Type B pancreatic cell (in vitro differentiated cells): Measurements from ENCODE around the gene MAN1A2. TPM values are rescaled to one million over a fixed set of nuclear protein-coding genes. Genes with fewer than 3 reads are reported as not detected.

Experiments used
- DNase-seq: peaks from one replicate; pipeline ENCODE4 v3.0.0; 2021; ENCODE audit warnings: mixed read lengths; ENCODE audit not compliant: unreplicated experiment; ENCODE audit errors: extremely low spot score
- H3K27ac Mint-ChIP-seq: 2 replicates; pipeline ENCODE4 v1.8.0; 2021; ENCODE audit warnings: mild to moderate bottlenecking, mixed read lengths
- H3K27me3 Mint-ChIP-seq: 2 replicates; pipeline ENCODE4 v1.8.0; 2021; ENCODE audit warnings: mixed read lengths
- H3K36me3 Mint-ChIP-seq: 2 replicates; pipeline ENCODE4 v1.8.0; 2021; ENCODE audit warnings: mixed read lengths
- H3K4me1 Mint-ChIP-seq: one replicate; pipeline ENCODE4 v1.8.0; 2021; ENCODE audit warnings: mixed read lengths; ENCODE audit not compliant: unreplicated experiment
- H3K4me3 Mint-ChIP-seq: 2 replicates; pipeline ENCODE4 v1.8.0; 2021; ENCODE audit warnings: mild to moderate bottlenecking, mixed read lengths
- H3K9me3 Mint-ChIP-seq: 2 replicates; pipeline ENCODE4 v1.8.0; 2021; ENCODE audit warnings: mixed read lengths
- total RNA-seq: library from RNA; stranded (reverse); gene quantifications from 2 replicates; pipeline ENCODE4 v1.2.1, GENCODE V29; 2021; ENCODE audit warnings: low replicate concordance
- TF ChIP-seq, protein P1 (sequence below): fragments of 200-600 bp; sonication (generic); conservative IDR thresholded peaks from 2 replicates; pipeline ENCODE4 v1.5.0; 2021; ENCODE audit warnings: antibody characterized with exemption, mild to moderate bottlenecking

The MAN1A2 gene
- total RNA-seq, 1 donor from 2014 or later = 56.1 TPM

- H3K27me3 Mint-ChIP-seq = no peaks in the 10 kb centered on the region
- no peaks in the 10 kb centered on the region for H3K9me3 Mint-ChIP-seq
- no peaks in the 10 kb centered on the region for H3K36me3 Mint-ChIP-seq
- TF ChIP-seq, protein P1, sequence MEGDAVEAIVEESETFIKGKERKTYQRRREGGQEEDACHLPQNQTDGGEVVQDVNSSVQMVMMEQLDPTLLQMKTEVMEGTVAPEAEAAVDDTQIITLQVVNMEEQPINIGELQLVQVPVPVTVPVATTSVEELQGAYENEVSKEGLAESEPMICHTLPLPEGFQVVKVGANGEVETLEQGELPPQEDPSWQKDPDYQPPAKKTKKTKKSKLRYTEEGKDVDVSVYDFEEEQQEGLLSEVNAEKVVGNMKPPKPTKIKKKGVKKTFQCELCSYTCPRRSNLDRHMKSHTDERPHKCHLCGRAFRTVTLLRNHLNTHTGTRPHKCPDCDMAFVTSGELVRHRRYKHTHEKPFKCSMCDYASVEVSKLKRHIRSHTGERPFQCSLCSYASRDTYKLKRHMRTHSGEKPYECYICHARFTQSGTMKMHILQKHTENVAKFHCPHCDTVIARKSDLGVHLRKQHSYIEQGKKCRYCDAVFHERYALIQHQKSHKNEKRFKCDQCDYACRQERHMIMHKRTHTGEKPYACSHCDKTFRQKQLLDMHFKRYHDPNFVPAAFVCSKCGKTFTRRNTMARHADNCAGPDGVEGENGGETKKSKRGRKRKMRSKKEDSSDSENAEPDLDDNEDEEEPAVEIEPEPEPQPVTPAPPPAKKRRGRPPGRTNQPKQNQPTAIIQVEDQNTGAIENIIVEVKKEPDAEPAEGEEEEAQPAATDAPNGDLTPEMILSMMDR = peak; percentile 31
- peak; percentile 91 for DNase-seq
- H3K27ac Mint-ChIP-seq = peak overlapping the region; percentile 97
- H3K4me1 Mint-ChIP-seq = peaks cover 38% of the 10 kb centered on the region
- peak overlapping the region; percentile 98 for H3K4me3 Mint-ChIP-seq
Observed at GRCh38 chr1:117366177-117367045, 838 bp upstream of the MAN1A2 start.

GRCh38 chr1:117368116-117369108 is 1.2 kb downstream of the MAN1A2 start:
- Mint-ChIP-seq H3K27me3 (no peaks in the 10 kb centered on the region), H3K9me3 (no peaks in the 10 kb centered on the region), H3K36me3 (no peaks in the 10 kb centered on the region), H3K4me1 (peaks cover 47% of the 10 kb centered on the region), H3K27ac (peak overlapping the region; percentile 65), H3K4me3 (peak overlapping the region; percentile 89)
- DNase-seq = no peak
- TF ChIP-seq, protein P1 = no peak

DNA sequence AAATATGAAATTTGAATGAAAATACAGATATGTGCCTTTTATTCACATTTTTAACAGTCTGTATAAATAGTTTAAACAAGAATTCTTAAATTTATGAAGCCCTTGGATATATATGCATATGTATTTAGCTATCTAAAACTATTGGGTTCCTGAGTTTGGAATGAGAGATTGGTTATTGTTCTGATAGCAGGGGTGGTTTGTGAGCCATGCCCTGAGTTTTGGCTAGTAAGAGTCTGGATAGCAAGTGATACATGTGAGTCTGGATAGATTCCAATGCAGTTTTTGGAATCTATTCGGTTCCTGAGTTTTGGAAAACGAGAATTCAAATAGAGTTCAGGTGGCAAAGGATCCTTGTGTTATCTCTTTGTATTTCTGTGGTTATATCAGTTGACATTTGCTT is 2.8 kb downstream of the MAN1A2 start:
- peaks cover 36% of the 10 kb centered on the region for H3K4me1 Mint-ChIP-seq
- no peaks in the 10 kb centered on the region for H3K9me3 Mint-ChIP-seq
- H3K27me3 Mint-ChIP-seq = no peaks in the 10 kb centered on the region
- DNase-seq = no peak
- peak overlapping the region; percentile 89 for H3K4me3 Mint-ChIP-seq
- TF ChIP-seq, protein P1 = no peak
- no peaks in the 10 kb centered on the region for H3K36me3 Mint-ChIP-seq
- no peak overlapping the region for H3K27ac Mint-ChIP-seq

DNA sequence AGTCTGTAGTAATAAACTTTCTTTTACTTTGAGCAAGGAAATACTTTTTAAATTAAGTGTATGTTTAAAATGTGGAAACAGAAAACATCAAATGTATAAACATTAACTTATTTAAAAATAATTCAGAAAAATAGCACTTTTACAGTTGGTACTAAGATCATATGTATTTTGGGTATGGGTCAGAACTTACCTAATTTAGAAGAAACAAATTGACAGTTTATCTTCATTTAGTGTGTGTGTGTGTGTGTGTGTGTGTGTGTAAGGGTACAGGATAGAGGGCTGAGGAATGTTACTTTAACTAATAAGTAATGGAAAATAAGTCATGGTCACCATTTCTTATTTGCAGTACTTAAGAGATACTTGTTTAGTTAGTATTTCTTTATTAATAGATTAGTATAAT is 3.3 kb downstream of the MAN1A2 start:
- Mint-ChIP-seq H3K4me3 (peak overlapping the region; percentile 89), H3K27ac (no peak overlapping the region), H3K36me3 (no peaks in the 10 kb centered on the region), H3K4me1 (peaks cover 33% of the 10 kb centered on the region), H3K27me3 (no peaks in the 10 kb centered on the region), H3K9me3 (no peaks in the 10 kb centered on the region)
- no peak for DNase-seq
- TF ChIP-seq, protein P1 = no peak

- H3K27ac Mint-ChIP-seq = peak overlapping the region; percentile 77
- H3K9me3 Mint-ChIP-seq = no peaks in the 10 kb centered on the region
- peak overlapping the region; percentile 77 for H3K4me3 Mint-ChIP-seq
- H3K36me3 Mint-ChIP-seq = peaks cover 5% of the 10 kb centered on the region
- no peak for DNase-seq
- H3K4me1 Mint-ChIP-seq = peaks cover 25% of the 10 kb centered on the region
- TF ChIP-seq, protein P1 = no peak
- no peaks in the 10 kb centered on the region for H3K27me3 Mint-ChIP-seq
Observed at GRCh38 chr1:117371441-117372151, 4.3 kb downstream of the MAN1A2 start.
